Breast epithelium (tissue), 3 donors: ENCODE data around the gene KIF26B.

ENCODE experiments used
- POLR2A ChIP-seq: fragments of 450-650 bp; IDR thresholded peaks from one replicate; pipeline ENCODE4 v1.6.1; 2016; ENCODE audit warnings: antibody characterized with exemption, mild to moderate bottlenecking, moderate library complexity
- TF ChIP-seq, protein P1 (sequence below), 3 donors: fragments of 450-650 bp; IDR thresholded peaks; one replicate each; pipeline ENCODE4 v1.5.1; 2016 to 2017; ENCODE audit warnings: antibody characterized with exemption in 3 of 3, mild to moderate bottlenecking in 3 of 3, moderate library complexity in 3 of 3

DNA sequence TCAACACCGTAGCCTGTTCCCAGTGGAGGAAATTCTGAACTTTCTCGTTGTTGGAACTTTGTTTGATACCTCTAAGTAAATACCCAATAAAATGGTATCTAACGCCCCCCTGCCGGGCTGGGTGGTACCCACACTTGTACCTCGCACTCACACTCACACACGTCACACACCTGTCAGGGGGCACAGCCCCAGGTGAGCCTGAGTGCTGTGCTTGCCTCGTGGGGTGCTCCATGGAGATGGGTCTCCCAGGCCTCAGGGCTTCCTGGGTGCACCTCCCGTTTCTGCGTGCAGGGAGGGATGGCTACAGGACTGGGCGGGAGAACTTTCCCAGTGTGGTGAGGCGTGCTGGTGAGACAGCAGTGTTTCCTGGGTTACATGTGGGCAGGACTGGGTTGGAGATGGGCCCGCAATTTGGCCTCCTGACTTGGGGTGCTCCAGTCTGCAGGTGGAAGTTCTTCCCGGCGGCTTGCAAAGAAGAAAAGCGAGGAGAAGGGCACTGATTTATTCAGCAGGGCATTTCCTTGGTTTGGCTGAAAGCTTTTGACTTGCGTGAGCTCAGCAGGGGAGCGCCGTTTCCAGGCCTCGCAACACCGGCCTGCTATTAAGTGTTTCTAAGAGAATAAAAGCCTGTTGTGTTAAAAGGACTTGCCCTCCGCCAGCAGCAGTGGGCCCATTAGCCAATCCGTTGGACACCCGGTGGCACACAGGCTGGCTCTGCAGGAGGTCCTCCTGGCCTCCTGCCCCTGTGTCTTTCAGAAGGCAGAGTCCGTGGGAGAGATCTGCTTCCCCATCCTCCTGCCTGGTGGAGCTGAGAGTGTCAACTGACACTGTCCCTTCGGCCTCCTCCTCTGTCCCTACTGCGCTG lies 79.7 kb downstream of the KIF26B start:
- TF ChIP-seq, protein P1, sequence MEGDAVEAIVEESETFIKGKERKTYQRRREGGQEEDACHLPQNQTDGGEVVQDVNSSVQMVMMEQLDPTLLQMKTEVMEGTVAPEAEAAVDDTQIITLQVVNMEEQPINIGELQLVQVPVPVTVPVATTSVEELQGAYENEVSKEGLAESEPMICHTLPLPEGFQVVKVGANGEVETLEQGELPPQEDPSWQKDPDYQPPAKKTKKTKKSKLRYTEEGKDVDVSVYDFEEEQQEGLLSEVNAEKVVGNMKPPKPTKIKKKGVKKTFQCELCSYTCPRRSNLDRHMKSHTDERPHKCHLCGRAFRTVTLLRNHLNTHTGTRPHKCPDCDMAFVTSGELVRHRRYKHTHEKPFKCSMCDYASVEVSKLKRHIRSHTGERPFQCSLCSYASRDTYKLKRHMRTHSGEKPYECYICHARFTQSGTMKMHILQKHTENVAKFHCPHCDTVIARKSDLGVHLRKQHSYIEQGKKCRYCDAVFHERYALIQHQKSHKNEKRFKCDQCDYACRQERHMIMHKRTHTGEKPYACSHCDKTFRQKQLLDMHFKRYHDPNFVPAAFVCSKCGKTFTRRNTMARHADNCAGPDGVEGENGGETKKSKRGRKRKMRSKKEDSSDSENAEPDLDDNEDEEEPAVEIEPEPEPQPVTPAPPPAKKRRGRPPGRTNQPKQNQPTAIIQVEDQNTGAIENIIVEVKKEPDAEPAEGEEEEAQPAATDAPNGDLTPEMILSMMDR (IDR thresholded peaks at IDR 0.05) = no peak
- no peak for TF ChIP-seq POLR2A
